ENCODE results near the gene KIZ.
A peak's percentile ranks its signal among the peaks of the same experiment; 100 is the strongest.

Gene KIZ

GRCh38 chr20:21189761-21190523, 64.1 kb downstream of the KIZ start:
- ATAC-seq (ENCODE audit: low read depth) = no peak
- no peaks in the 10 kb centered on the region for H3K36me3 ChIP-seq (ENCODE audit: low read depth)
- DNase-seq (ENCODE audit: low spot score) = no peak
- H3K27ac ChIP-seq (ENCODE audit: poor library complexity, severe bottlenecking) = no peak overlapping the region
- H3K9me3 ChIP-seq (ENCODE audit: severe bottlenecking) = no peaks in the 10 kb centered on the region
- no peak overlapping the region for H3K4me3 ChIP-seq (ENCODE audit: severe bottlenecking)
- peaks cover 3% of the 10 kb centered on the region for H3K4me1 ChIP-seq (ENCODE audit: insufficient read depth, poor library complexity, severe bottlenecking)
- no peaks in the 10 kb centered on the region for H3K27me3 ChIP-seq (ENCODE audit: insufficient read depth, poor library complexity, severe bottlenecking)
- TF ChIP-seq, protein P1, sequence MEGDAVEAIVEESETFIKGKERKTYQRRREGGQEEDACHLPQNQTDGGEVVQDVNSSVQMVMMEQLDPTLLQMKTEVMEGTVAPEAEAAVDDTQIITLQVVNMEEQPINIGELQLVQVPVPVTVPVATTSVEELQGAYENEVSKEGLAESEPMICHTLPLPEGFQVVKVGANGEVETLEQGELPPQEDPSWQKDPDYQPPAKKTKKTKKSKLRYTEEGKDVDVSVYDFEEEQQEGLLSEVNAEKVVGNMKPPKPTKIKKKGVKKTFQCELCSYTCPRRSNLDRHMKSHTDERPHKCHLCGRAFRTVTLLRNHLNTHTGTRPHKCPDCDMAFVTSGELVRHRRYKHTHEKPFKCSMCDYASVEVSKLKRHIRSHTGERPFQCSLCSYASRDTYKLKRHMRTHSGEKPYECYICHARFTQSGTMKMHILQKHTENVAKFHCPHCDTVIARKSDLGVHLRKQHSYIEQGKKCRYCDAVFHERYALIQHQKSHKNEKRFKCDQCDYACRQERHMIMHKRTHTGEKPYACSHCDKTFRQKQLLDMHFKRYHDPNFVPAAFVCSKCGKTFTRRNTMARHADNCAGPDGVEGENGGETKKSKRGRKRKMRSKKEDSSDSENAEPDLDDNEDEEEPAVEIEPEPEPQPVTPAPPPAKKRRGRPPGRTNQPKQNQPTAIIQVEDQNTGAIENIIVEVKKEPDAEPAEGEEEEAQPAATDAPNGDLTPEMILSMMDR (IDR thresholded peaks at IDR 0.05; ENCODE audit: poor library complexity, severe bottlenecking) = no peak

DNA sequence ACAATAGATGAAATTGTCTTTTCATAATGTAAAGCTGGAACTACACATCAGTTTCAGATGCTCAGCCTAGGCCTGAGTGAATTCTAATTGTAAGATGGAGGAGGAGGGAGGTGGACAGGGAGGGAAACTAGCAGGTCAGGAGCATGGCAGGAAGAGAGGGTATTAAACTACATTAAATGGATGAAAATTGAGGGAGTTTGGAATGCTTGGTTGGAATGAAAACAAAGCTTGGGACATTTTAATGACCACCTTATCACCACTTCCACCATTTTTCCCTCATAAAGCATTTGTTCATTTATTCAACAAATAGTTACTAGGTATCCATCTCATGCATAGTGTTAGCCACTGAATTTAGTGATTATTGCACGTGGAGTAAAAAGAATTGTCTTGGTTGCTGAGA, 65.0 kb downstream of the KIZ start:
- Histone ChIP-seq H3K4me1 (ENCODE audit: insufficient read depth, poor library complexity, severe bottlenecking) (no peaks in the 10 kb centered on the region), H3K27ac (ENCODE audit: poor library complexity, severe bottlenecking) (no peak overlapping the region), H3K27me3 (ENCODE audit: insufficient read depth, poor library complexity, severe bottlenecking) (no peaks in the 10 kb centered on the region), H3K9me3 (ENCODE audit: severe bottlenecking) (no peaks in the 10 kb centered on the region), H3K36me3 (ENCODE audit: low read depth) (no peaks in the 10 kb centered on the region), H3K4me3 (ENCODE audit: severe bottlenecking) (no peak overlapping the region)
- TF ChIP-seq, protein P1 (IDR thresholded peaks at IDR 0.05; ENCODE audit: poor library complexity, severe bottlenecking) = no peak
- DNase-seq (ENCODE audit: low spot score) (no peak), ATAC-seq (ENCODE audit: low read depth) (no peak)

DNA sequence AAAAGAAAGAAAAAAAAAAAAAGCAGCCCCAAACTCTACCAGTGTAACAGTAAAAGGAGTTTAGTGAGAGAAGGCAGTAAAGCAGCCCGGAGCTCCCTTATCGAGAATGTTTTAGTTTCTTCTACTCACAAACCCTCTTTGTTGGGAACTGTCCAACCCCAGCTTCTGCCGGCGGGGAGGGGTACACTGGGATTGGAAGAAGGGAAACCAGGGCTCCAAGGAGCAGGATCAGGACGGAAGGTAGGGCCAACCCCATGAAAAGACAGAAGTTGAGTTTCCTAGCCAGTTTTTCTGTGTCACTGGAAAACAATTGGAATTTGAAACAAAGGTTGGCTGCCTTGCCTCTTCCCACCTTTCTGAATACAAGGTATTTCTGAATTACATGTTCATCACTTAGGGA, 66.0 kb downstream of the KIZ start:
- H3K36me3 ChIP-seq (ENCODE audit: low read depth) = no peaks in the 10 kb centered on the region
- H3K4me1 ChIP-seq (ENCODE audit: insufficient read depth, poor library complexity, severe bottlenecking) = no peaks in the 10 kb centered on the region
- H3K27ac ChIP-seq (ENCODE audit: poor library complexity, severe bottlenecking) = no peak overlapping the region
- H3K9me3 ChIP-seq (ENCODE audit: severe bottlenecking) = no peaks in the 10 kb centered on the region
- no peak for DNase-seq (ENCODE audit: low spot score)
- no peak overlapping the region for H3K4me3 ChIP-seq (ENCODE audit: severe bottlenecking)
- H3K27me3 ChIP-seq (ENCODE audit: insufficient read depth, poor library complexity, severe bottlenecking) = no peaks in the 10 kb centered on the region
- ATAC-seq (ENCODE audit: low read depth) = no peak
- TF ChIP-seq, protein P1 (IDR thresholded peaks at IDR 0.05; ENCODE audit: poor library complexity, severe bottlenecking) = no peak

DNA sequence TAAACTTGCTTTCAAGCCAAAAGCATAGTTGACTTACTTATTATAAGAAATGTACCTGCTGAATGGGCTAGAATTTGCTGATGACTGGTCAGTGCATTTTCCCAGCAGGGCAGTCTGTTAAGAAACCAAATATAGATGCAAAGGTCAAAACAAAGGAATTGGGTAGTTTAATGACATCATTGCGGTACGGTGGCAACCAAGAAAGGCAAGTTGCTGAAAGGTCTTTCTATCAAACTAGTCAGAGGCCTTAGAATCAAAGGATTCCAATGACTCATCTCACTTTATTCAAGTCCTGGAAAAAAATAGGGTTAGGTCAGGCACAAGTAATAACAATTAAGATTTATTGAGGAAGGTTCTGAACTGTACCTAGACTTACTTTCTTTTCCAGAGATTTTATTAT, 76.4 kb downstream of the KIZ start:
- no peaks in the 10 kb centered on the region for H3K4me1 ChIP-seq (ENCODE audit: insufficient read depth, poor library complexity, severe bottlenecking)
- H3K36me3 ChIP-seq (ENCODE audit: low read depth) = no peaks in the 10 kb centered on the region
- H3K9me3 ChIP-seq (ENCODE audit: severe bottlenecking) = no peaks in the 10 kb centered on the region
- DNase-seq (ENCODE audit: low spot score) (no peak), ATAC-seq (ENCODE audit: low read depth) (peak; percentile 53)
- TF ChIP-seq, protein P1 (IDR thresholded peaks at IDR 0.05; ENCODE audit: poor library complexity, severe bottlenecking) = no peak
- no peak overlapping the region for H3K4me3 ChIP-seq (ENCODE audit: severe bottlenecking)
- H3K27me3 ChIP-seq (ENCODE audit: insufficient read depth, poor library complexity, severe bottlenecking) = no peaks in the 10 kb centered on the region
- H3K27ac ChIP-seq (ENCODE audit: poor library complexity, severe bottlenecking) = no peak overlapping the region

DNA sequence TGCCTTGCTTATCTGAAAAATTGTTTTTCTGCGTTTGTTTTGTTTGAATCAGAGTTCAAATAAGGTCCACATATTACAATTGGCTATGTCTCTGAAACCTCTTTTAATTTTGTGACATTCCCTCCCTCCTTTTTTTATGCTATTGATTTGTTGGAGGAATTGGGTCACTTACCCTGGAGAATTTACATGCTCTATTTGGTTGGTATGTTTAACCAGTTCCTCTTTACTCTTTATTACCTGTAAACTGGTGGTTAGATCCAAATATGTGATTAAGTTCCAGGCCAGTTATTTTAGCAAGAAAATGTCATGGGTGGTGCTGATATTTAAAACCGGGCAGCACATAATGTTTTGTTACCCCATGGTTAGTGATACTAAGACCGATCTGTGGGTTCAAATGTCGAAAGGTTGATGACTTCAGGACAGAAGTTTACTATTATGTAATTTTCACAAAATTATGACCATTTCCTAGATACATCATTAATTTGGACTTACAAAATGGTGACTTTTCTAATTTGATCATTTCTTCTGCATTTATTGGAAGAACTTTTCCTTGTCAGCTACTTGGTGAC, 77.3 kb downstream of the KIZ start:
- Histone ChIP-seq H3K36me3 (ENCODE audit: low read depth) (no peaks in the 10 kb centered on the region), H3K27me3 (ENCODE audit: insufficient read depth, poor library complexity, severe bottlenecking) (no peaks in the 10 kb centered on the region), H3K4me3 (ENCODE audit: severe bottlenecking) (no peak overlapping the region), H3K9me3 (ENCODE audit: severe bottlenecking) (no peaks in the 10 kb centered on the region), H3K4me1 (ENCODE audit: insufficient read depth, poor library complexity, severe bottlenecking) (no peaks in the 10 kb centered on the region), H3K27ac (ENCODE audit: poor library complexity, severe bottlenecking) (no peak overlapping the region)
- TF ChIP-seq, protein P1 (IDR thresholded peaks at IDR 0.05; ENCODE audit: poor library complexity, severe bottlenecking) = no peak
- no peak for DNase-seq (ENCODE audit: low spot score)
- ATAC-seq (ENCODE audit: low read depth) = no peak

Measured in RWPE2 (cell line).